Fibroblast of lung (primary cell): ENCODE measurements around the gene CCDC192. TPM values are rescaled to one million over a fixed set of nuclear protein-coding genes. Genes with fewer than 3 reads are reported as not detected.

Source experiments
- DNase-seq, 2 donors: peaks; one replicate each; pipeline versions ENCODE4 v3.0.0 to v3.0.0-alpha.2; 2010; ENCODE audit warnings: low read depth in 2 of 2
- H2AFZ ChIP-seq: 2 replicates; pipeline ENCODE4 v1.5.1; 2012; ENCODE audit warnings: low read length, control low read depth, inconsistent platforms
- H3K27ac ChIP-seq: 2 replicates; pipeline ENCODE4 v1.5.1; 2011; ENCODE audit warnings: low read length, control low read depth; ENCODE audit not compliant: insufficient read depth
- H3K27me3 ChIP-seq: 2 replicates; pipeline ENCODE4 v1.5.1; 2011; ENCODE audit warnings: mild to moderate bottlenecking, low read length; ENCODE audit not compliant: control insufficient read depth, insufficient read depth
- H3K36me3 ChIP-seq: 2 replicates; pipeline ENCODE4 v1.5.1; 2011; ENCODE audit warnings: low read length; ENCODE audit not compliant: control insufficient read depth, insufficient read depth
- H3K4me1 ChIP-seq: 2 replicates; pipeline ENCODE4 v1.5.1; 2011; ENCODE audit warnings: low read length; ENCODE audit not compliant: control insufficient read depth, insufficient read depth; ENCODE audit errors: extremely low read depth
- H3K4me2 ChIP-seq: 2 replicates; pipeline ENCODE4 v1.5.1; 2011; ENCODE audit warnings: low read length, control low read depth; ENCODE audit not compliant: insufficient read depth; ENCODE audit errors: extremely low read depth
- H3K4me3 ChIP-seq, 4 experiments: fragments of 200-600 bp in 1 of 4; sonication (generic) in 1 of 4; replicated peaks in 1 of 4; 2 replicates each; pipeline ENCODE4 v1.5.1; 2011 to 2016; ENCODE audit warnings: low read length in 4 of 4, low read depth in 3 of 4, mild to moderate bottlenecking in 3 of 4, control low read depth in 2 of 4, inconsistent platforms in 1 of 4, mixed read lengths in 1 of 4; ENCODE audit not compliant: insufficient read depth in 1 of 4; ENCODE audit errors: control extremely low read depth in 1 of 4
- H3K79me2 ChIP-seq: 2 replicates; pipeline ENCODE4 v1.5.1; 2012; ENCODE audit warnings: mild to moderate bottlenecking, low read length, inconsistent platforms; ENCODE audit not compliant: control insufficient read depth, insufficient read depth
- H3K9ac ChIP-seq: 2 replicates; pipeline ENCODE4 v1.5.1; 2011; ENCODE audit warnings: mild to moderate bottlenecking, low read length, control low read depth; ENCODE audit not compliant: insufficient read depth
- H3K9me3 ChIP-seq: 2 replicates; pipeline ENCODE4 v1.5.1; 2012; ENCODE audit warnings: low read depth, low read length; ENCODE audit not compliant: control insufficient read depth, insufficient read depth
- H4K20me1 ChIP-seq: 2 replicates; pipeline ENCODE4 v1.5.1; 2011; ENCODE audit warnings: low read length; ENCODE audit not compliant: control insufficient read depth, insufficient read depth; ENCODE audit errors: extremely low read depth
- CTCF ChIP-seq, 2 donors: IDR thresholded peaks in 1 of 2; conservative IDR thresholded peaks in 1 of 2; 1 replicate in 1 of 2; 2 replicates in 1 of 2; pipeline ENCODE4 v1.5.1; 2011 to 2012; ENCODE audit warnings: low read length in 2 of 2, control low read depth in 1 of 2, inconsistent platforms in 1 of 2, low read depth in 1 of 2, mild to moderate bottlenecking in 1 of 2
- EZH2 ChIP-seq: IDR thresholded peaks from 2 replicates; pipeline ENCODE4 v1.5.1; 2012; ENCODE audit warnings: low read length, control low read depth, mild to moderate bottlenecking; ENCODE audit errors: missing control alignments
- polyA plus RNA-seq, 2 donors: library from polyadenylated mRNA; depleted of rRNA in 1 of 2; stranded (reverse) in 1 of 2; unstranded in 1 of 2; fragments of >200 nt; gene quantifications; 2 replicates each; pipeline ENCODE4 v1.2.1, GENCODE V29; 2011 to 2012; ENCODE audit warnings: missing spikeins in 1 of 2
- total RNA-seq: library from RNA; depleted of rRNA; stranded (reverse); fragments of >200 nt; gene quantifications from 2 replicates; pipeline ENCODE4 v1.2.1, GENCODE V29; 2014

Gene CCDC192
- total and polyA plus RNA-seq, 2 donors (not counting 1 experiment from before 2014, with no cell fraction given), result not detected

- Histone ChIP-seq H3K9me3 (no peaks in the 10 kb centered on the region), H3K9ac (no peak overlapping the region), H3K27me3 (no peaks in the 10 kb centered on the region), H2AFZ (no peak overlapping the region), H4K20me1 (no peaks in the 10 kb centered on the region), H3K36me3 (no peaks in the 10 kb centered on the region), H3K4me3 (no peak overlapping the region), H3K4me2 (no peak overlapping the region), H3K4me1 (no peaks in the 10 kb centered on the region), H3K79me2 (no peaks in the 10 kb centered on the region), H3K27ac (no peak overlapping the region)
- no peak for DNase-seq
- no peak for TF ChIP-seq CTCF (conservative IDR thresholded peaks at IDR 0.05 in 1 of 2, IDR thresholded peaks at IDR 0.05 in 1 of 2; ENCODE audit: low read depth in 1 of 2, low read length in 2 of 2)
- no peak for TF ChIP-seq EZH2
Measured at GRCh38 chr5:127970081-127970480, 266.9 kb downstream of the CCDC192 start.

- no peak for TF ChIP-seq CTCF (conservative IDR thresholded peaks at IDR 0.05 in 1 of 2, IDR thresholded peaks at IDR 0.05 in 1 of 2; ENCODE audit: low read depth in 1 of 2, low read length in 2 of 2)
- no peak for TF ChIP-seq EZH2
- Histone ChIP-seq H3K4me3 (no peak overlapping the region), H3K79me2 (no peaks in the 10 kb centered on the region), H3K9me3 (no peaks in the 10 kb centered on the region), H3K9ac (no peak overlapping the region), H2AFZ (no peak overlapping the region), H3K27me3 (no peaks in the 10 kb centered on the region), H3K36me3 (no peaks in the 10 kb centered on the region), H3K27ac (no peak overlapping the region), H4K20me1 (no peaks in the 10 kb centered on the region), H3K4me2 (no peak overlapping the region), H3K4me1 (no peaks in the 10 kb centered on the region)
- no peak for DNase-seq
Measured at GRCh38 chr5:127970854-127971425, 267.7 kb downstream of the CCDC192 start.

GRCh38 chr5:127975961-127976360, 272.8 kb downstream of the CCDC192 start:
- no peaks in the 10 kb centered on the region for H3K27me3 ChIP-seq
- no peak for DNase-seq
- TF ChIP-seq CTCF (conservative IDR thresholded peaks at IDR 0.05 in 1 of 2, IDR thresholded peaks at IDR 0.05 in 1 of 2; ENCODE audit: low read depth in 1 of 2, low read length in 2 of 2) (no peak), EZH2 (no peak)
- no peak overlapping the region for H3K27ac ChIP-seq
- H3K36me3 ChIP-seq, result no peaks in the 10 kb centered on the region
- H3K4me3 ChIP-seq, result no peak overlapping the region
- H3K9me3 ChIP-seq, result no peaks in the 10 kb centered on the region
- H2AFZ ChIP-seq, result no peak overlapping the region
- no peaks in the 10 kb centered on the region for H4K20me1 ChIP-seq
- no peak overlapping the region for H3K9ac ChIP-seq
- H3K4me1 ChIP-seq, result no peaks in the 10 kb centered on the region
- H3K4me2 ChIP-seq, result no peak overlapping the region
- H3K79me2 ChIP-seq, result no peaks in the 10 kb centered on the region
